Stomach smooth muscle (tissue), 2 donors: ENCODE results near the gene MRPL20.
A peak's percentile ranks its signal among the peaks of the same experiment; 100 is the strongest.

Experiments used
- H3K27ac ChIP-seq: one replicate; pipeline ENCODE4 v1.7.0; 2013; ENCODE audit warnings: mild to moderate bottlenecking, low read length, inconsistent platforms
- H3K27me3 ChIP-seq, 2 donors: one replicate each; pipeline ENCODE4 v1.7.0; 2013; ENCODE audit warnings: low read length in 2 of 2; ENCODE audit not compliant: insufficient read depth in 2 of 2, control insufficient read depth in 1 of 2
- H3K36me3 ChIP-seq, 2 donors: one replicate each; pipeline ENCODE4 v1.7.0; 2013; ENCODE audit warnings: low read length in 2 of 2; ENCODE audit not compliant: control insufficient read depth in 2 of 2, insufficient read depth in 2 of 2
- H3K4me1 ChIP-seq: one replicate; pipeline ENCODE4 v1.7.0; 2013; ENCODE audit warnings: low read length; ENCODE audit not compliant: control insufficient read depth, insufficient read depth
- H3K4me3 ChIP-seq, 2 donors: one replicate each; pipeline ENCODE4 v1.7.0; 2013; ENCODE audit warnings: low read length in 2 of 2
- H3K9ac ChIP-seq, 2 donors: one replicate each; pipeline ENCODE4 v1.7.0; 2013; ENCODE audit warnings: low read length in 2 of 2, mild to moderate bottlenecking in 1 of 2
- H3K9me3 ChIP-seq, 2 donors: one replicate each; pipeline ENCODE4 v1.7.0; 2013; ENCODE audit warnings: low read length in 2 of 2; ENCODE audit not compliant: control insufficient read depth in 2 of 2
- donor health status: healthy.
- donor health status: Pancreatic carcinoma.

MRPL20 gene

DNA sequence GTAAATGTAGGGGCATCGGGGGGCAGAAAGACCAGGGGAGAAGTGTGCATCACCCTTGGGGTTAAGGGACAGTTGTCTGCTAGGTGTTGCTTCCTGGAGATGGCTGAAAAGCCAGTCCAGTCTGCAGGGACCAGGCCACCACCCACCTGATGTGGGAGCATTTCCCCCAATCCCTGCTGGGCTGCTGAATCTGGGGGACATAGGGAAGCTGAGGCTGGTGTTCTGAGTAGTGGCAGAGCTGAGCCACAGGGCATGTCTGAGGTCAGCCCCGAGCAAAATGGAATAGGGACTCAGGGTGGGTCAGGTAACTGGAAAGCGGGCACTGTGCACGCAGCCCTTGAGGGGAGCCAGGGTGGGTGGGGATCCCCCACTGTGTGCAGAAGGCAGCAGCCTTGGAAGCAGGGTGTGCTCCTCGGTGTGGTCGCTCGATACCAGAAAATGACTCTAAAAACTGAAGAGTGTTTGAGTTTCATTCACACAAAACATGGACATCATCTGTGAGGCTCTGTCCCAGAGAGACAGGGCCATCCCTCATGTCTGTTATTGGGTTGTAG lies 5.6 kb downstream of the MRPL20 start:
- Histone ChIP-seq H3K27ac (peak overlapping the region; percentile 76), H3K4me1 (peaks cover 45% of the 10 kb centered on the region), H3K4me3 (no peak overlapping the region), H3K9ac (no peak overlapping the region), H3K9me3 (no peaks in the 10 kb centered on the region), H3K36me3 (peaks cover 32 to 42% of the 10 kb centered on the region in 2 donors), H3K27me3 (no peaks in the 10 kb centered on the region)

DNA sequence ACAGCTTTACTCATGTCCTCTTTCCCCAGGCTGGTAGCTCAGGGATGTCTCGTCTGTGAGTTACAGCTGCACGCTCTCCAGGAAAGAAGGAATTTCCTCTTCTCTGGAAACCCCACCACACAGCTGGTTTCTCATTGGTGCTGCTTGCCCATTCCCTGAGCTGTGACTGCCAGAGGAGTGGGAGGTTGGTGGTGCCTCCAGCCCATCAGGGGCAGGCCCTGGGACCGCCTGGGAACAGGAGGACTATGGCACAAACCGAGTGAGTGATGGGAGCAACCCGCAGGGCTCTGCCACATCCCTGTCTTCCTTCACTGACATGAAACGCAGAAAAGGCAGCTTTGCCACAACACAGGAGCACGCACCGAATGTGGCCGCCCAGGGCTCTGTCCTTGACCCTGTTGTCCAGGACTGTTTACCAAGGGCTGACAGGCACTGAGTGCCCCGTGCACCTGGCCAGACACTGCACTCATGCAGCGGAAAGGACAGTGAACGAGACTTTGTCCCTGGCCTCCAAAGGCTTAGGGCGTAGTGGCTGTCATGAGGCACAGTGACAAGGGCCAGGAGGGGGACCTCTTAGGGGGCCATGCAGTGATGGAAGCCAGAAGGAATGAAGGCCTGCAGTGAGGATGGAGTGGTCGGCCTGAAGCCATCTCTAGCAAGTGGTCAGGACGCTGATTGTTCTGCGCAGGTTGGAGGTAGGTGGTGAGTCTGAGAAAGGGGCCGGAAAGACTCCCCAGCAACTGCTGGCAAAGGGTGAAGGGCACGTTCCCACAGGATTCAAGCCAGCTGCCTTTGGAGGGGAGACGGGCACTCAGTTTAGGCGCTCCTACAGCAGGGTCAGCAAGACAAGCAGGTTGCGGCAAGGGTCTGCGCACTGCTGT lies 6.3 kb downstream of the MRPL20 start:
- peak overlapping the region; percentile 64 to 93 for H3K4me3 ChIP-seq
- no peaks in the 10 kb centered on the region for H3K27me3 ChIP-seq
- peaks cover 38% of the 10 kb centered on the region for H3K4me1 ChIP-seq
- H3K27ac ChIP-seq, result peak overlapping the region; percentile 76
- peak overlapping the region in 1 of 2 donors; percentile 87 for H3K9ac ChIP-seq
- peaks cover 32 to 42% of the 10 kb centered on the region in 2 donors for H3K36me3 ChIP-seq
- H3K9me3 ChIP-seq, result no peaks in the 10 kb centered on the region

DNA sequence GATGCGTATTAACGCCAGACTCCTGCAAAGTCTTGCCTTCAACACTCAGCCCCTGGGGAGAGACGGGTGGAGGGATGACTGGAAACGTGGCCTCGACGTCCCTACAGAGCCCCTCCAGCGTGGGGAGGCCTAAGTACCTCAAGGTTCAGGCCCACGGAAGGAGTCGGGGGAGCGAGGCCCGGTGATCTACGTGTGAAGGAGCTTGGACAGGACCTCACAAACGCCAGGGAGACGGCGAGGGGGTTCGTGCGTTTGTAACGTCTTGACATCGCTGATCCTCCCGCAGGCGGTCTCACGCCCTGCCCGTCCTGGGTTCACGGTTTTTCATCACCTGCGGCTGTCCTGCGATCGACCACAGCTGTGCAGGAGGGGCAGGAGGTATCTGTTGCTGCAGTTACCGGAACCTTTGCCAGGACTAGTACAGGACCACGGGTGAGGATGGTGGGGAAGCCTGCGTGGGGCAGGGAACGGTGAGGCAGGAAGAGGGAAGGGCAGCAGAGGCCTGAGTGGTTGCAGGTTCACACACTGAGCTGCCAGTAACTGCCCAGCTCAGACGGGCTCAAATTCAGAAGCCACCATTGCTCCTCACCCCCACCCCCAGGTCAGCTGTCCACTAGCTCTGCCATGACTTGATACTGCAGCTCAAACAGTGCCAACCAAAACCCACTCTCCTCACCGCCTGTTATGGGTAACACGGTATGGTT lies 7.1 kb downstream of the MRPL20 start:
- peaks cover 38% of the 10 kb centered on the region for H3K4me1 ChIP-seq
- H3K27me3 ChIP-seq, result no peaks in the 10 kb centered on the region
- peaks cover 33 to 40% of the 10 kb centered on the region in 2 donors for H3K36me3 ChIP-seq
- peak overlapping the region; percentile 76 for H3K27ac ChIP-seq
- peak overlapping the region; percentile 64 to 93 for H3K4me3 ChIP-seq
- H3K9ac ChIP-seq, result peak overlapping the region; percentile 87 to 90
- H3K9me3 ChIP-seq, result no peaks in the 10 kb centered on the region

DNA sequence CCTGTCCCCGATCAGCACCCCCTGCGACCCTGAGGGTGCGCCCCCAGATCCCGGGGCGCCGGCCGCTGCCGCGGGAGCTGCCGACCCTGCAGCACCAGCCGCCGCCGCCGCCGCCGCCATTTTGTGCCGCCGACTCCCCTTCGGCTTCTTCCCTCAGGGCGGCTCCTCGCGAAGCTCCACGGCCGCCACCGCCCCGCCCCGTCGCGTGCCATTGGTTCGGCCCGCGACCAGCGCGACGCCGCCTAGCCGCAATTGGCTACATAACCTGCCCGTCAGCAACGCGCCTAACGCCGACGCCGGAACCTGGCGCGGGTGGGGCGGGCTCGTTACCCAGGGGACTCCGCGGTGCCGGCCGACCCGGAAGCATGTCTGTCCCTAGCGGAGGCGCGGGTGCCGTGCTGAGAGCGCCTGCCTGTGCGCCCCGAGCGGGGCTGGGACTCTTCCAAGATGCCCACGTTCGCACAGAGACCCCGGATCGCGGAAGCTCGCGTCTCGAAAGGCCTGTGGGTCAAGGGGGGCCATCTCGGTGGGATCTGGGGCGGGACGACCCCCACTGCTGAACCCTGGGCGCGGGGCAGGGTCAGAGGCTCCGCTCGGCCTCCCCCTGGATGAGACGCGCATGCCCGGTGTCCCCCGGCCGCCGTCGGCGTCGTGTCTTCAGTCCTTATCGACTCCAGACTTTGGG lies 7.8 kb downstream of the MRPL20 start, which contains the start of gene CCNL2:
Gene CCNL2, minus strand, starts transcription at position 149 of the 685 bp plus-strand sequence. Its CDS starts 29 bp downstream, at position 120.
- Histone ChIP-seq H3K9me3 (no peaks in the 10 kb centered on the region), H3K27me3 (no peaks in the 10 kb centered on the region), H3K4me3 (peak within 1 kb of the TSS; percentile 91 to 93), H3K27ac (peak within 1 kb of the TSS; percentile 76), H3K36me3 (peaks cover 34 to 39% of the 10 kb centered on the region in 2 donors), H3K9ac (peak within 1 kb of the TSS; percentile 90 to 91), H3K4me1 (peaks cover 38% of the 10 kb centered on the region)

DNA sequence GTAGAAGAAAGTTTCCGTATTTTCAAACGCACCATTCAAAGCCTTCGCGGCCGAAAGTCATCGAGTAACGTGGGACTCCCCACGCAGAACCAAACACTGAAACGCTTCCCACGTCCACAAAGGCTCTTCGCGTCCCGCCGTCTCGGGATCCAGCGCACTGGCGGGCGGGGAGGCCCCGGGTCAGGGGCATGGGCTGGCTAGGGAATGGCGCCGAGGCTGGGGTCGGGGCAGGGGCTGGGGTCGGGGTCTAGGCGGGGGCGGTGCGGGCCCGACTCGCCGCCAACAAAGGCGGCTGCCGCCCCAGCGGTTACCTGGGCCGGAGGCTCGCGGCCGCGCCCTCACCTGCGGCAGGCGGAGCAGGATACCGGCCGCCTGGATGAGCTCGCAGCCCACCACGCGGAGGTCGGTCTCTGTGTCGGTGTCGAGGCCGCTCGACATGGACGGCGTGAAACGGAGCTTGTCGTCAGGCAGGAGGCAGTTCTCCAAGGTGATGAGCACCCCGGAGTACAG lies 8.4 kb downstream of the MRPL20 start:
- no peaks in the 10 kb centered on the region for H3K27me3 ChIP-seq
- peak overlapping the region; percentile 67 for H3K27ac ChIP-seq
- peaks cover 38 to 42% of the 10 kb centered on the region in 2 donors for H3K36me3 ChIP-seq
- no peaks in the 10 kb centered on the region for H3K9me3 ChIP-seq
- peaks cover 38% of the 10 kb centered on the region for H3K4me1 ChIP-seq
- peak overlapping the region; percentile 78 to 91 for H3K9ac ChIP-seq
- H3K4me3 ChIP-seq, result peak overlapping the region; percentile 91 to 93

DNA sequence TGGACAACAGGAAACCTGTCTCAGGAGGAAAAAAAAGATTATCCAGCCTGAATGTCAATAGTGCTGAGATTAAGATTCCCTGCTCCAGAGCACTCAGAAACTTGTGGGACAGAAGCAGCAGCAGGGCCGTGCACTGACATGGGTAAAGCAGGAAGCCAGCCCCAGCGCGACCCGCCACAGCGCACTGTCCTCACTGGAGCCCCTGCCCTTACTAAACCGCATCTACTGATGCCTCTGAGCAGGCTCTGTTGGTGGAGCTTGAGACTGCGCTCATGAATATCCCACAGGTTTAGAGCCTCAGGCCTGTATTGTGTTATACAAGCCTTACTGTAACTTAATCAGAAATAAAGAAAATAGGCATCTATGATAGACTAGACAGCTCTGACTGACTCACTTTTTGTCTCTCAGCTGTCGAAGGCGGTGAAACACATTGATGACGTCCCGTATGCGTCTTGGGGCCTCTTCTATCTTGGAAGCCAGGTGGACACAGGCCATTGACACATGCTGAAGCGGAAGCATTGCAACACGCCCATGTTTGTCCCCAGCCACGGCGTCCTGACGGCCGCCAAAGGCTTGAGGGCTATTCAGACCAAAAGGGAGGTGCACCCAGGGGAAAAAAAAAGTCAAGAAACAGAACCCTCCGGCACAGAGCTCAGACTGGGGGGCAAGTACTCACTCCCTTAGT lies 9.1 kb downstream of the MRPL20 start:
- Histone ChIP-seq H3K36me3 (peaks cover 43 to 48% of the 10 kb centered on the region in 2 donors), H3K4me1 (peaks cover 38% of the 10 kb centered on the region), H3K27ac (no peak overlapping the region), H3K9me3 (no peaks in the 10 kb centered on the region), H3K27me3 (no peaks in the 10 kb centered on the region), H3K9ac (peak overlapping the region; percentile 72 to 78), H3K4me3 (peak overlapping the region; percentile 91 to 93)

DNA sequence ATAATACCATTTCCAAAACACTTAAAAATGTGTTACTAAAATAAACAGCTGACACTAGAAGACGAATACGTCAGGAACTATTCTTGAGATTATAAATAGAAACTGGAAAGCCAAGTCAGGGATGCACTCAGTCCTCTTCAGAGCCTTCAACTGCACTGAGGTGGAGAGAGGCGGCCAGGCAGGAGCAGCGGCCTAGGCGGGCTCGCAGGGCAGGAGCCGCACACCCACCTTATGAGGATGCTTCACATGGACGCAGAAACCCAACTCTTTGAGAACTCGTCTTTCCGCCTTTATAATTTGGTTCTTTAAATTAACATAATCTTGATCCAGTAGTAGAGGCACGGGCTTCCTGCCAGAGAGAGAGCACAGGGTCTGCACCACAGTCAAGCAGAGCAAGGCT lies 11.9 kb downstream of the MRPL20 start:
- Histone ChIP-seq H3K27ac (no peak overlapping the region), H3K9me3 (no peaks in the 10 kb centered on the region), H3K4me3 (no peak overlapping the region), H3K36me3 (peaks cover 54 to 60% of the 10 kb centered on the region in 2 donors), H3K4me1 (peaks cover 28% of the 10 kb centered on the region), H3K9ac (no peak overlapping the region), H3K27me3 (no peaks in the 10 kb centered on the region)

DNA sequence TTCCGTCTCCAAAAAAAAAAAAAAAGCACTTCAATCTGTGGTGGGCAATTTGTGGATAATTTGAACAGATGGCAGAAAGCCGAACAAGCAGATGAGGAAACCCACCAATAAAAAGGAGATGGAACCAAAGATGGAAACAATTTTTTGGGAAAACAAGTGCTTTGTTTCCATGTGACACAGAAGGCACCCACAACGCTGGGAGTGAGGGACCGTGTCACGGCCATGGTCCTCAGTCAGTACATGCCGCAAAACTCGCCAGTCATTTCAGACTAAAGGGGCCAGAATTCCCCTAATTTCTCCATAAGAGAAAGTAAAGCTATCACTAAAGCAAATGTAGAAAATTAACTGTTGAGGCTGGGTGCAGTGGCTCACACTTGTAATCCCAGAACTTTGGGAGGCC lies 13.0 kb downstream of the MRPL20 start:
- H3K4me1 ChIP-seq, result peaks cover 20% of the 10 kb centered on the region
- no peak overlapping the region for H3K4me3 ChIP-seq
- no peaks in the 10 kb centered on the region for H3K9me3 ChIP-seq
- no peak overlapping the region for H3K9ac ChIP-seq
- H3K27ac ChIP-seq, result no peak overlapping the region
- peaks cover 62 to 70% of the 10 kb centered on the region in 2 donors for H3K36me3 ChIP-seq
- H3K27me3 ChIP-seq, result no peaks in the 10 kb centered on the region

DNA sequence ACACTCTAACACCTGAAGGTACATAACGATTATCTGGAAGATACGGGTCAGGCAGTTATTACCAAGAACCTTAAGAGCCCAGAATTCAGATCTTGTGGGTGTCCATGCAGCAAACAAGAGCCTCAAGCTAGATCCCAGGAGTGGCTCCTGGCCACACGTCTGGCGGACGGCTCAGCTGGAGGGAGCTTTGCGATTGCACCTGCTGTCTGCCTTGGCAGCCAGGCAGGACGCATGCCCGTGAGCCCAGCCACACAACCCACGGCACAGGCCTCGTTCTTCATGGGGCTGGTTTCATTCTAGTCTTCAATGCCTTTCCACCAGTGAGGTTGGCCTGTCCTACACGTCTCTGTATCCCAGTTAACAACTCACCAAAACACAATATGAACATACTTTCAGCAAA lies 13.7 kb downstream of the MRPL20 start:
- no peak overlapping the region for H3K9ac ChIP-seq
- H3K27me3 ChIP-seq, result no peaks in the 10 kb centered on the region
- no peak overlapping the region for H3K27ac ChIP-seq
- H3K4me3 ChIP-seq, result no peak overlapping the region
- peaks cover 19% of the 10 kb centered on the region for H3K4me1 ChIP-seq
- H3K36me3 ChIP-seq, result peaks cover 62 to 71% of the 10 kb centered on the region in 2 donors
- no peaks in the 10 kb centered on the region for H3K9me3 ChIP-seq
